Measurements from ENCODE around the gene DNAJC24.

- TF ChIP-seq POLR2AphosphoS5 (IDR thresholded peaks at IDR 0.05; ENCODE audit: low read depth, low read length) (no peak), POLR2A (IDR thresholded peaks at IDR 0.05; ENCODE audit: low read depth, low read length) (no peak), TAF1 (IDR thresholded peaks at IDR 0.05; ENCODE audit: low read depth, low read length) (no peak), POU2F2 (IDR thresholded peaks at IDR 0.05; ENCODE audit: low read depth, low read length) (no peak)
Observed at GRCh38 chr11:31375879-31376278, 6.2 kb downstream of the DNAJC24 start.

All from GM12891 (cell line).